Astrocyte (in vitro differentiated cells and primary cell): ENCODE results near the gene ZFPM1. TPM values are rescaled to one million over a fixed set of nuclear protein-coding genes. Genes with fewer than 3 reads are reported as not detected.

Experiments
- DNase-seq: peaks from one replicate; pipeline ENCODE4 v3.0.0-alpha.2; 2010; ENCODE audit warnings: low read depth
- FAIRE-seq: peaks from 2 replicates; lab custom pipeline; 2011; peaks lifted over from hg19 to GRCh38; lab: Jason Lieb, UNC
- H2AFZ ChIP-seq: 2 replicates; pipeline ENCODE4 v1.6.0; 2012; ENCODE audit warnings: low read depth, low read length, inconsistent platforms
- H3K27ac ChIP-seq: 2 replicates; pipeline ENCODE4 v1.5.1; 2011; ENCODE audit warnings: low read depth, low read length, inconsistent platforms
- H3K27me3 ChIP-seq: 2 replicates; pipeline ENCODE4 v1.6.0; 2011; ENCODE audit warnings: low read length, inconsistent platforms; ENCODE audit not compliant: insufficient read depth
- H3K36me3 ChIP-seq: 2 replicates; pipeline ENCODE4 v1.5.1; 2011; ENCODE audit warnings: low read length, inconsistent platforms; ENCODE audit not compliant: insufficient read depth
- H3K4me1 ChIP-seq: 2 replicates; pipeline ENCODE4 v1.5.1; 2011; ENCODE audit warnings: low read length, inconsistent platforms; ENCODE audit not compliant: insufficient read depth
- H3K4me2 ChIP-seq: 2 replicates; pipeline ENCODE4 v1.6.0; 2012; ENCODE audit warnings: low read length, inconsistent platforms
- H3K4me3 ChIP-seq: 2 replicates; pipeline ENCODE4 v1.5.1; 2011; ENCODE audit warnings: low read depth, mild to moderate bottlenecking, low read length, inconsistent platforms; ENCODE audit not compliant: insufficient read depth
- H3K79me2 ChIP-seq: 2 replicates; pipeline ENCODE4 v1.6.0; 2012; ENCODE audit warnings: mild to moderate bottlenecking, low read length, inconsistent platforms; ENCODE audit not compliant: insufficient read depth
- H3K9ac ChIP-seq: 2 replicates; pipeline ENCODE4 v1.6.0; 2012; ENCODE audit warnings: mild to moderate bottlenecking, low read length, inconsistent platforms
- H3K9me3 ChIP-seq: 2 replicates; pipeline ENCODE4 v1.5.1; 2012; ENCODE audit warnings: low read depth, mild to moderate bottlenecking, low read length, inconsistent platforms; ENCODE audit not compliant: insufficient read depth
- H4K20me1 ChIP-seq: 2 replicates; pipeline ENCODE4 v1.6.0; 2012; ENCODE audit warnings: low read length, inconsistent platforms; ENCODE audit not compliant: insufficient read depth
- H3K27ac Mint-ChIP-seq: one replicate; pipeline ENCODE4 v1.8.0; 2021; ENCODE audit warnings: mild to moderate bottlenecking, mixed read lengths; ENCODE audit not compliant: unreplicated experiment
- H3K27me3 Mint-ChIP-seq: one replicate; pipeline ENCODE4 v1.8.0; 2021; ENCODE audit warnings: low read depth, mixed read lengths; ENCODE audit not compliant: unreplicated experiment
- H3K36me3 Mint-ChIP-seq: one replicate; pipeline ENCODE4 v1.8.0; 2021; ENCODE audit warnings: low read depth, mixed read lengths; ENCODE audit not compliant: unreplicated experiment
- H3K4me1 Mint-ChIP-seq: one replicate; pipeline ENCODE4 v1.8.0; 2021; ENCODE audit warnings: low read depth, mixed read lengths; ENCODE audit not compliant: unreplicated experiment
- H3K4me3 Mint-ChIP-seq: one replicate; pipeline ENCODE4 v1.8.0; 2021; ENCODE audit warnings: mild to moderate bottlenecking, moderate library complexity, mixed read lengths; ENCODE audit not compliant: unreplicated experiment
- H3K9me3 Mint-ChIP-seq: one replicate; pipeline ENCODE4 v1.8.0; 2021; ENCODE audit warnings: mild to moderate bottlenecking, mixed read lengths; ENCODE audit not compliant: unreplicated experiment
- CTCF ChIP-seq: IDR thresholded peaks from 2 replicates; pipeline ENCODE4 v1.5.1; 2011; ENCODE audit warnings: low read depth, mild to moderate bottlenecking, inconsistent platforms, low read length, moderate library complexity; ENCODE audit not compliant: insufficient read depth
- EZH2 ChIP-seq: IDR thresholded peaks from 2 replicates; pipeline ENCODE4 v1.6.1; 2012; ENCODE audit warnings: mild to moderate bottlenecking, low read length, inconsistent platforms; ENCODE audit not compliant: insufficient read depth
- total RNA-seq: library from RNA; stranded (reverse); gene quantifications from 2 replicates; pipeline ENCODE4 v1.2.1, GENCODE V29; 2021

Gene ZFPM1
- total RNA-seq, 1 donor from 2014 or later, result 8.6 TPM

DNA sequence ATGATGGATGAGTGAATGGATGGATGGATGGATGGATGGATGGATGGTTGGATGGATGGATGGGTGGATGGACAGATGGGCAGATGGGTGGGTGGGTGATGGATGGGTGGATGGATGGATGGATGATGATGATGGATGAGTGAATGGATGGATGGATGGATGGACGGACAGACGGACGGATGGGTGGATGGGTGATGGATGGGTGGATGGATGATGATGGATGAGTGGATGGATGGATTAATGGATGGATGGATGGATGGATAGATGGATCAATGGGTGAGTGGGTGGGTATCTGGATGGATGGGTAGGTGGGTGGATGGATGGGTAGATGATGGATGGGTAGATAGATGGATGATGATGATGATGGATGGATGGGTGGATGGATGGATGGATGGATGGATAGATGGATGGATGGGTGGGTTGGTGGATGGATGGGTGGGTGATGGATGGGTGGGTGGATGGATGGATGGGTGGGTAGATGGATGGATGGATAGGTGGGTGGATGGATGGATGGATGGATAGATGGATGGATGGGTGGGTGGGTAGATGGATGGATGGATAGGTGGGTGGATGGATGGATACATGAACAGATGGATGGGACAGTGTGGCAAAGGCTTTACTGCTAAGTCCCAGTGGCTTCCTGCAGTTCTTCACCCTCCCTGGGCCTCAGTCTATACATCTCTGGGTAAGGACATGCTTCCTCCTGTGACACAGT, 30.2 kb upstream of the ZFPM1 start:
- Mint-ChIP-seq H3K36me3 (peaks cover 4% of the 10 kb centered on the region), H3K27ac (no peak overlapping the region), H3K9me3 (peaks cover 4% of the 10 kb centered on the region), H3K4me1 (no peaks in the 10 kb centered on the region), H3K27me3 (no peaks in the 10 kb centered on the region), H3K4me3 (no peak overlapping the region)
- H2AFZ ChIP-seq, result no peak overlapping the region
- H3K27ac ChIP-seq, result no peak overlapping the region
- DNase-seq (no peak), FAIRE-seq (no peak)
- peaks cover 2% of the 10 kb centered on the region for H3K79me2 ChIP-seq
- no peak overlapping the region for H3K4me3 ChIP-seq
- H3K36me3 ChIP-seq, result no peaks in the 10 kb centered on the region
- TF ChIP-seq EZH2, result no peak
- TF ChIP-seq CTCF, result no peak
- H4K20me1 ChIP-seq, result peaks cover 70% of the 10 kb centered on the region
- no peaks in the 10 kb centered on the region for H3K9me3 ChIP-seq
- H3K27me3 ChIP-seq, result no peaks in the 10 kb centered on the region
- no peak overlapping the region for H3K9ac ChIP-seq
- no peak overlapping the region for H3K4me2 ChIP-seq
- H3K4me1 ChIP-seq, result no peaks in the 10 kb centered on the region

GRCh38 chr16:88423448-88423850, 29.6 kb upstream of the ZFPM1 start:
- peaks cover 4% of the 10 kb centered on the region for H3K36me3 Mint-ChIP-seq
- Histone ChIP-seq H3K4me2 (no peak overlapping the region), H3K27ac (no peak overlapping the region), H3K4me3 (no peak overlapping the region), H3K79me2 (peaks cover 2% of the 10 kb centered on the region), H3K27me3 (no peaks in the 10 kb centered on the region), H3K9me3 (no peaks in the 10 kb centered on the region), H2AFZ (no peak overlapping the region), H3K9ac (no peak overlapping the region), H3K4me1 (no peaks in the 10 kb centered on the region), H4K20me1 (peaks cover 64% of the 10 kb centered on the region), H3K36me3 (no peaks in the 10 kb centered on the region)
- no peaks in the 10 kb centered on the region for H3K27me3 Mint-ChIP-seq
- H3K27ac Mint-ChIP-seq, result no peak overlapping the region
- no peaks in the 10 kb centered on the region for H3K4me1 Mint-ChIP-seq
- no peak overlapping the region for H3K4me3 Mint-ChIP-seq
- H3K9me3 Mint-ChIP-seq, result peaks cover 4% of the 10 kb centered on the region
- TF ChIP-seq EZH2 (no peak), CTCF (no peak)
- no peak for FAIRE-seq
- no peak for DNase-seq

- no peak overlapping the region for H3K4me3 Mint-ChIP-seq
- FAIRE-seq (no peak), DNase-seq (peak; percentile 10)
- H3K27ac Mint-ChIP-seq, result no peak overlapping the region
- peaks cover 4% of the 10 kb centered on the region for H3K9me3 Mint-ChIP-seq
- Histone ChIP-seq H3K27me3 (no peaks in the 10 kb centered on the region), H3K27ac (no peak overlapping the region), H3K9me3 (no peaks in the 10 kb centered on the region), H3K79me2 (peaks cover 2% of the 10 kb centered on the region), H3K36me3 (no peaks in the 10 kb centered on the region), H3K4me1 (peaks cover under 1% of the 10 kb centered on the region), H2AFZ (no peak overlapping the region), H3K9ac (no peak overlapping the region), H3K4me3 (no peak overlapping the region), H3K4me2 (no peak overlapping the region), H4K20me1 (peaks cover 51% of the 10 kb centered on the region)
- H3K27me3 Mint-ChIP-seq, result peaks cover under 1% of the 10 kb centered on the region
- TF ChIP-seq EZH2 (no peak), CTCF (no peak)
- H3K36me3 Mint-ChIP-seq, result no peaks in the 10 kb centered on the region
- no peaks in the 10 kb centered on the region for H3K4me1 Mint-ChIP-seq
These were observed 28.4 kb upstream of the ZFPM1 start for GRCh38 chr16:88424587-88425235.
